ENCODE results near the gene FGF8. TPM values are rescaled to one million over a fixed set of nuclear protein-coding genes. Genes with fewer than 3 reads are reported as not detected.
A peak's percentile ranks its signal among the peaks of the same experiment; 100 is the strongest.

Gene FGF8
- total RNA-seq, 1 donor from 2014 or later, result not detected

DNA sequence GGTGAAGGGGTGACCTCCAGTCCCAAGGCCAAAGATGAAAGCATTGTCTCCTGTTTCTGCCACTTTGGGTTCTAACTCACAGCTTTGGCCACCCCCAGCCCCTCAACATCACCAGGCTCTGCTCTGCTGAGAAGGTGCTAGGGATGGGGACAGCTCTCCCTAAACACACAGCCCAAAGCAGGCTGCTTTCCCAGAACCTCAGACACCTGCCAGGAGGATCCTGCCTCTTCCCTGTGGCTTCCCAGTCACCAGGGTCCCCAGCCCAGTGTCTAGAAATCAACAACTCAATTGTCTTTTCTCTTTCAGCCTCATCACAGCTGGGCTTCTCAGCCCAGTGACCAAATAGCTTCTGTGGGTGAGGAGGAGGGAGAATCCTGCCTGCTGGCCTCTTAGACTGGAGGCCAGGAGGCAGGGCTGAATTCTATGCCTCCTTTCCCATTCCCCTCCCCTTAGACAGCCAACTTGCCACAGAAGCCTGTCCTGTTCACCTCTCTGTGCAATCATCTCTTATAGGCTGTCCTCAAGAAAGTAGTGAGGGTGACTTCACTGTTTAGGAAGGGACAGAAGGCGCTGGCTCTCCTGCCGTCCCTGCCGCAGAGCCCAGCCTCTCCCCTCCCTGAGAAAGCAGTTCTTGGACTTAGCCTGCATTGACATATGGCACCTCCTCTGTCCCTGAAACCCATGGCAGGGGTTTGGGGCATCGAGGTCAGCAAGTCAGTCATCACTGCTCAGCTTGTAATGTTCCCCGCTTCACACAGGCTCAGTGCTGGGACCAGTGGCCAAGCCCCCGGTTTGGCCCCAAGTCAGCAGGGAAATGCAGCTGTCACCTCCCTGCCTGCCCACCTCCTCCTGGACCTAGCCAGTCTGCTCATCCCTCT is 3.7 kb downstream of the FGF8 start:
- intact Hi-C loops (cut with DNase I), result no loop called here
- peak; percentile 58 for DNase-seq (ENCODE audit: low spot score)

DNA sequence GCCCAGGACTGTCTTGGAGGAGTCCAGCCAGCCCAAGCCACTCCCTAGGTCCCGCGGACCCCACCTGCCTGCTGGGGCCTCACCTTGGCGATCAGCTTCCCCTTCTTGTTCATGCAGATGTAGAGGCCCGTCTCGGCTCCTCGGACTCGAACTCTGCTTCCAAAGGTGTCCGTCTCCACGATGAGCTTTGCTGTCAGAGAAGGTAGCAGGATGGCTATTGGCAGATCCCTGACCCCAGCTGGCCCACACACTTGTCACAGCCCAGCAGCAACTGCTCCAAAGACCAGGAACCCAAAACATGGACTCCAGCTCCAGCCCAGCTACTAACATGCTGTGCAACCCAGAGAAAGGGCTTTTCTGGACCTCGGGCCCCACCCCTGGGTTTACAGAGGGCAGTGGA is 4.5 kb downstream of the FGF8 start:
- DNase-seq (ENCODE audit: low spot score), result peak; percentile 71
- intact Hi-C loops (cut with DNase I), result no loop called here

DNA sequence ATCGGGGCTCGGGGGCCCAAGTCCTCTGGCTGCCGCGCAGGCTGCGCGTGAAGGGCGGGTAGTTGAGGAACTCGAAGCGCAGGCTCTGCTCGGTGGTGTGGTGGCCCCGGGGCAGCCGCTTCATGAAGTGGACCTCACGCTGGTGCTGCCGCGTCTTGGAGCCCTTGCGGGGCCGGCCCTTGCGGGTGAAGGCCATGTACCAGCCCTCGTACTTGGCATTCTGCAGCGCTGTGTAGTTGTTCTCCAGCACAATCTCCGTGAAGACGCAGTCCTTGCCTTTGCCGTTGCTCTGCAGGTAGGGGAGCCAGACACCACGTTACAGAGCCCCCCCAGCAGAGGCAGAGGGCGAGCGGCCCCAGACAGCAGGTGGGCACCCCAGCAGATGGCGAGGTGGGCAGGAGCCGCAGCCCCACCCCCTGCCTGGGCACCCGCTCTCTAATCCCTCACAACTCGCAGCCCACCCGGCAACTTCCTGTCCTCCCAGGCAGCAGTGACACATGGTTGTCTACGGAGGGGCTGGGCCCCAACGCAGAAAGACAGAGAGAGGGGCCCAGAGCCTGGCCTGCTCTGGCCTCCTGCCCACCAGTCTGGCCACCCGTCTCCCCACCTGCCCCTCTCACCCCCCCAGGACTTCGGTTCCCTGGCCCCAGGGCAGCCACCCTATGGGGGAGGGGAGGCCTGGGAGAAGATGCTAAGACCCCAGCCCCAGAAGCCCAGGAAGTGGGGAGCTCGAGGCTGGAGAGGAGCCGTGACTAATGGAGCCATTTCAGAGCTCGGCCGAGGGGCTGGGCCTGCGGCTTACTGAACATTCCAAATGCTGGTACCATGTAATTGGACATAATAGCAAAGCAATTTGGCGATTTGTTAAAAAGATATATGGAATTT is 5.3 kb downstream of the FGF8 start:
- intact Hi-C loops (cut with DNase I), result no loop called here
- DNase-seq (ENCODE audit: low spot score), result peak; percentile 53

DNA sequence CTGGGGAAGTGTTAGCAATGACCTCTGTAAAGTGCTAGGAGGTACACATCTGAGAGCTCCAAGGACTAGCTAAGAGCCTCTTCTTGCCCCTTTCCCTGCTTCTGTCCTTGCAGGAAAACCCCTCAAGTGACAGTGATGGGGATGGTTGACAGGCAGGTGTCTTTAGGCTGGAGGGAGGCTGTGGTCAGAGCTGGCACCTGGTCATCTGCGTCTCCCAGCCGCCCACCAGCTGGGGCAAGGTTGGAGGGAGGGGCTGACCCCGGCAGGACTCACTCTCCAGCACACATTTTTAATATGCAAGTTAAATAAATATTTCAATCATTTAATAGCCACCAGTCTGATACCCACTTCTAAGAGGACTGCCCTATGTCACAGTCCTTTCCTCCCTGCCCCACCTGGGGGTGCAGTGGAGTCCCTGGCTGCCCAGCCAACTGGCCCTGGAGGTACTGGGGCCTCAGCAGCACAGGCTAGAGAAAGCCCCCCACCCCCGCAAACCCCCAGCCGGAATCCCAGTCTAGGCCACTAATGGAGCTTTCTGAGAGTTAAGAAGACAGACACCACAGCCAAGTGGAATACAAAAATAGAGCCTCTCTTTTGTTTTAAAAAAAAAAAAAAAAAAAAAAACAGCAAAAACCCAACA is 6.3 kb downstream of the FGF8 start:
- intact Hi-C loops (cut with DNase I), result no loop called here
- peak; percentile 43 for DNase-seq (ENCODE audit: low spot score)

DNA sequence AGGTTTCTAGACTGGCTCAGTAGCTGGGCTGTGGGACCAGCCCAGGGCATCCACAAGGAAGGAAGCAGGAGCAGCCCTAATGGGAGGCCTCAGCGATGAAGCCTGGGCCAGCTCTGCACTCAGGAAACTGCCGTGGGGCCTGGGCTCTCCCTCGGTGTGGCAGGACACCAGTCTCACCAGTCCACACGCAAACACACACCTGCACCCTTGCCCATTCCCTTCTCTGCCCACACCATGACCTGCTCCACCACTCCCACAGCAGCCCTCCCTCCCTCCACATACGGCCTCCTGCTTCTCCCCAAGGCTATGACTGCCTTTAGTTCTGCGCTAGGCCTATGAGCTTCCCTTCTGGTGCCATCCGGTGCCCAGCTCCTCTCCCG is 7.1 kb downstream of the FGF8 start:
- DNase-seq (ENCODE audit: low spot score), result peak; percentile 60
- intact Hi-C loops (cut with DNase I), result no loop called here

DNA sequence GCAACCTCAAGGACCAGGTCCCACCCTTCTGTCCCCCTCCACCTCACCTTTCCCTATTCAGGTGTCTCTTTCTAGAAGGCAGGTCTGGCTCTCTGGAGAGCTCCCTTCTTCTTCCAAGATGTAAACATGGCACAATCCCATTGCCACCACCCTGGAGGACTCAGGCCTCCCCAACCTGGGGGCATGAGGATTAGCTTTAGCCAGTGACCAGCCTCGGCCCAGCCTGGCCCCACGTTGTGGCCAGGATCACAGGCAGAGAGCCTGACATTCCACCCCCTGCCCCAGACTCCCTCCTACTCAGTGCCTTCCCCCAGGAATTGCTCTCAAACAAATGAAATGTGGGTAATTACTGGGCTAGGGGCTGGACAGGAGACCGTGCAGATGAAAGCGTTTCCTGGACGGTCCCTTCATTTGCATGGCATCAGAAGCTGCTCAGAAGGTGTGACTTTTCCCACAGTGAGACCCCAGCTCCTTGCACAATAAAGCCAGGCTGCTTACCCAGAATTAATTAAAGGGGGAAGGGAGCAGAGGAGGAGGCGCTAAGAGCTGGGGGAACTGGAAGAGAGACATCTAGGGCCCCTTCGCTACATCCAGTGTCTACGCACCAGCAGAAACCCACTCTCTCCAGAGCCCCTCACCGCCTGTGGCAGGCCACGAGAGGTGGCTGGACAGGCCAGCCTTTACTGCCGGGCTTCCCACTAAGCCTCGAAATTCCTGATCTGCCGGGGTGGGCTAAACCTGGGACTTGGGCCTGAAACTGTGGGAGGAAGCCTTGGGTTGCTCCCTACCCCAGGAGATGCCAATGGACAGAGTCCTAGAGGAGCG is 7.7 kb downstream of the FGF8 start:
- intact Hi-C loops (cut with DNase I), result no loop called here
- DNase-seq (ENCODE audit: low spot score), result peak; percentile 64

DNA sequence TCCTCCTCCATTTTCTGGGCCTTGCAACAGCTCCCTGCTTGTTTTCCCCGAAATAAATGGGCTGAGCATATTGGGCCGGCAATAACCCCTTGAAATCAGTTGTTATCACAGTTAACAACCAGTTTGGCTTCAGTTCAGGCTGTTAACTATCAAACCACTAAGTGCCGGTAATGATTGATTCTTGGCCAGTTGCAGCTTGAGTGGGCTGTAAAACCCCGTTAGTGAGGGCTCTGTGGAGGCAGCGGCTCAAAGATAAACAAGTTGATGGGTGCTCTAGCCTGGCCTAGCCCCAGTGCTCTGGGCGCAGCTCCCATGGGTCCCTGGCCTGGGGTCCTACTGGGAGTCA is 8.3 kb downstream of the FGF8 start:
- DNase-seq (ENCODE audit: low spot score), result peak; percentile 36
- intact Hi-C loops (cut with DNase I), result no loop called here

DNA sequence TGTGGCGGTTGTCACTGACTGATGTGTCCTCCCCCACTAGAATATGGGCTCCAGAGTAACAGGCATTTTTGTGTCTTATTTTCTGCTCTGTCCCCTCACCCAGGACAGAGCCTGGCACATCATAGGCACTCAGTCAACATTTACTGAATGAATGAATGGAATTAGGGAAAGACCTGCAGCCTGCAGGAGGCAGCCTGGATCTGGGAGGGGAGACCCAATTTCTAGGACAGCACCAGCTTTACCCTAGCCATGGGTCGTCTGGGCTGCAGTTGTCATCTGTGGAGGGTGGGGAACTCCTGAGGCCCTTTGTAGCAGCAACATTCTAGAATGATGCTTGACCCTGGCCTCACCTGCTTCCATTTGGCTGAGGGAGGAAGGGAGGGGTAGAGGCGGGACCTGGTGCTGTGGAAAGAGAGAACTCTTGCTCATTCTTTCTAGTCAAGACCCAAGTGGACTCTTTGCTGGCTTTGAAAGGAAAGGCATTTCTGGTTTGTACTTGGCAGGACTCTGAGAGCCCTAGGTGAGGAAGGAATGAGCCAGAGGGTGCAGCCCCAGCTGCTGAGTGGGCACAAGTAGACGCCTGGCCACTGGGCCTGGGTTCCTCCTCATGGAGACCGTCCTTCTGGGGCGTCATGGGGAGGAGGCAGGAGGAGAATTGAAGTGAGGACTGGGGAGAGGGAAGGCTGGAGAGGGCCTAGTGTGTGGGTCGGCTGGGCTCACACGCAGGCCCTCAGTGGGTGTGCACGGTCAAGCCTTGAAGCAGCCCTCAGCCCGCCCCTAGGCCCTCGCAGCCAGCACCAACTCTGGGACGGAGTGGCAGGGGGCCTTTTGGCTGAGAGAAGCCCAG is 8.9 kb downstream of the FGF8 start:
- intact Hi-C loops (cut with DNase I), result no loop called here
- DNase-seq (ENCODE audit: low spot score), result peak; percentile 44

DNA sequence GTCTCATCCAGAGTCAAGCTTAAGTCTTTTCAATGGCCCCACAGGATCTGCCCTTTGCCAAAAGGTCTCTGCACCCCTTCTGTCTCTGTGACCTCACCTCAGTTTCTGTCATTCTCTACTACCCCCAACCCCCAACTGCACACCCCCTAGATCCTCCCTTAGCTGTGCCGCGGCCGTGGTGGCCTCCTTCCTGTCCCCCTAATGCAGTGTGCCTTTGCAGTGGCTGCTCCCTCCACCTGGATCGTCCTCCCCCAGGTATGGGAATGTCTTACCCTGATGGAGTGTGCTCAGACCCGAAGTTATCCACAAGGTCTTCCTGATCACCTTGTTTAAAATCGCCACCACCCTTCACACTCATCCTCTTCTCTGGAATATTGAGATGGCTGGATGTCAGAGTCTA is 9.6 kb downstream of the FGF8 start:
- no peak for DNase-seq (ENCODE audit: low spot score)
- intact Hi-C loops (cut with DNase I), result no loop called here

DNA sequence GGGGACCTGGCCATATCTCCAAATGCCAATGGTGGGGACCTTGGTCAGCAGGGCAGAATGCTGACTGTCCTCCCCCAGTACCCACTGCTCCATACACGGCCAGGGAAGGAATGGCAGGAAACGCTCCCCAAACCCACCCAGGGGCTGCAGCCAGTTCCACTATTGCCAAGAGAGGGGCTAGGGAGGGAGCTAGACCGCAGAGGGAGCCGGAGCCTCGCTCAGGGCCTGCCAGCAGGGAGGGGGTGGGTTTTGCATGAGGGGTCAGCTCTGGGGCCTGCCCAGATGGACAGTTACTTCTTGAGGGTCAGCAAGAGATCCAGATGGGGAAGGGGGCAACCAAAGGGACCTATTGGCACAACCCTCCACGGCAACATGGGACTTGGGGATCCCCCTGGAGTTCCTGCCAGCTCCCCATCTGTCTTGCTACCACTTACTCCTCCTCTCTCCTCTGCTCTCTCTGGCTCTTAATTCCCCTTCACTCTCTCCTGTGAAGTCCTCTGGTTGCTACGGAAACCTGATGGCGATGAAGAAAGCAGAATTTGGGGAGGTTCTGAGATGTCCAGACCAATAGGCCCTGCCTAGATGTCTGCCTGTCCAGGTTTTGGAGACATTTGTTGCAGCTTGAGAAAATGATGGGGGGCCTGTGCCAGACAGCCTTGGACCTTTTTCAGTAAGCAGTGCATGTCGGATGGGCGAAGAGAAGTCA is 12.6 kb downstream of the FGF8 start:
- intact Hi-C loops (cut with DNase I), result no loop called here
- no peak for DNase-seq (ENCODE audit: low spot score)

DNA sequence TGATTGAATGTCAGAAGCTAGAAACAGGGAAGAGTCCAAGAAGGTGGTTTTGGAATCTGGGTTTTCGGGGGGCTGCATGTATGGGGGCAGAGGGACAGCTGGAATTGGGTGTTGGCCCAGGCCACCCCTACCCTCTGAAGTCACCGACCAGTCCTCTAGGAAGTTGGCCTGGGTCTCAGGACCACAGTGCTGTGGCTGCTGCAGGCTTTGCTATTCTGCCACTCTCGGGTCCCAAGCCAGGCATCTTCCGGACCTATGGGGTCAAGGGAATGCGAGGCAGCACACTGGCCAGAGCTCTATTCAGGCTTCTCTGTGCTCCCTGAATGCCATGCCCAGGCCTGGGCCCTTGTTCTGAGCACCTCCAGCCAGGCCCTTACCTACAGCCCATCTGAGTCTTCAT is 13.2 kb downstream of the FGF8 start:
- peak; percentile 59 for DNase-seq (ENCODE audit: low spot score)
- intact Hi-C loops (cut with DNase I), result no loop called here

DNA sequence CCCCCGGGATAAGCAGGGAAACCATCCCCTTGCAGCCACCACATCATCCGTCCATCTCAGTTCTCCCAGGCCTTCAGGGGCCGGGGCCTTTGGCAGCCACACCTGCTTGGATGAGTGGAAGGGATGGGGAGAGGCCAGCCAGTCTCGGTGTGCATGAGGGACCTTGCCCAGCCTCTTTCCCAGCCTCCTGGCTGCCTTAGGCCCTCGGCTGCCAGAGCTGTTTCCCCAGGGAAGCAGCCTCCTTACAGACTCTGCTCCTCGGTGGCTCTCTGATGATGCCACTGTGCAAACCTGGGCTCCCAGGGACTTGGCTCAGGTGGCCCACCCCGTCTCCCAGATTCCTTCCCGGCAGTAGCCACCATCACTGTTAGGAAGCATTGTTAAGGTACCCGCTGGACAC is 14.7 kb downstream of the FGF8 start:
- DNase-seq (ENCODE audit: low spot score), result no peak
- intact Hi-C loops (cut with DNase I), result no loop called here

DNA sequence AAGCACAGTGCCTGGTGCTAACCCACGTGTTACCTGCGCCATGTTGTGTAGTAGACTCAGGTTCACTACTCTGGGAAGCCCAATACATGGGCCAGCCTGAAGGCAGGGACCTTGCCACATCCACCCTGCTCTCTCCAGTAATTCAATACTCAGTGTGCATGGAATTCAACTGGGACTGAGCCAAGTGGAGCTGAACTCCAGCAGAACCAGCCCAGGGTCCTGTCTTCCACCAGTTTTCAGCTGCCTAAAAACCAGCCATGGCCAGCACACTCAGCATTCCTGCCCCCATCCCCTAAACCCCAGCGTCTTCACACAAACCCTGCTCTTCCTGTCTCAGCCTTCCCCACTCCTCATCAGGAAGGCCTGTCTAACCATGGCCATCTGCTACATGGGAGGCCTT is 15.4 kb downstream of the FGF8 start:
- intact Hi-C loops (cut with DNase I), result no loop called here
- peak; percentile 10 for DNase-seq (ENCODE audit: low spot score)

DNA sequence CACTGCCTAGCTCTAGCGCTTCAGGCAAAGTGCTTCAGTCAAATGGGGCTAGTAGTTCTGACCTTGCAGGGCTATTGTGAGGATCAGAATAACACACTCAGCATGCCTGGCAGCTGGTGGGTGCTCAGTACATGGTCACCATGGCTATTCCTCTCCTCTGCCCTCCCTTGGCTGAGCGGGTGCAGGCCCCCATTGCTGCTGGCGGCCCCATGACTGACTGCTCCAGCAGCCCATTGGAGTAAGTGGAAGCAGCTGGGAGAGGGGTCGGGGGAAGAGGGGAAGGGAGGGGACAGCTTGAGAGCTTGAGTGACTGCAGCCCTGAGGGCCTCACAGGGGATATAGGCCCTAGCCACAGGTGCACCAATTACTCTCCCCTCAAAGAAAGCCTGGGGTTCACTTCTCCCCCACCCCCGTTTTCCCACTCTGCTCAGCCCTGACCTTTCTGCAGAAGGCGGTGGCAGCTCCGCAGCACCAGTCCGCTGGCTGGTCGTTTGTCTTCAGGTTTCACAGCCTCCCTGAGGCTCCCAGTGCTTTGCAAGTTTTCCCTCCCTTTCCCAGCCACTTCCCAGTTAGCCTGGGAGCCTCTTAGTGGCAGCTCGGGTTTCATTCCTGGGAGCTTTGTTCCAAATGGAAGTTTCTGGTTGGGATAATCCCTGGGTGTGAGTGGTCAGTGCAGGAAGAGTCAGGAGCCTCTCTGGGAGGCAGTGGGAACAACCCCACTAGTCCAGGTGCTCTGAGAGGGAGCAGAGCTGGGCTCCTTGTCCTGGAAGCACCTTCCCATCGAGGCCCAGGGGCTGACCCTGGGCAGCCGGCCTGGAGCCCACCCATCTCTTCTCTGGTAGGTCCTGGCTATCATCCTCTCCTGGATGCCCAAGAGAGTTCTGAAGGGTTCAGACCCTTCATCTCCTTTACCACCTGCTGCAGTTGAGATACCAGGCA is 16.3 kb downstream of the FGF8 start:
- DNase-seq (ENCODE audit: low spot score), result no peak
- intact Hi-C loops (cut with DNase I), result no loop called here

DNA sequence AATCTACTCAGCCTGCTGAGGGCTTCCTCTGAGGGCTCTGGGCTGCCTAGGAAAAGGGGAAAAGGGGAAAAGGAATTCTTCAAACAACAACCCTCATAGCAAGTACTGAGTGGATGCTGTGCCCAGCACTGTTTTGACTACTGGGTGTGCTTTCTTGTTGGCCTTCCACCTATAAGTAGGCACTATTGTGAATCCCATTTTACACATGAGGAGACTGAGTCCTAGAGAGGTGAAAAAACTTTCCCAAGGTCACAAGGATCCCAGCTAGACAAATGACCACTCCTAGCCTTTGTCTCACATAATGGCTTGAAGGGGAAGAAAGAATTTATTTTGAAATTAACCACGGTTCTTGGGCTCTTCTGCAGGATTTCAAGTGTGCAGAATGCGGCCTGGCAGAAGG is 17.1 kb downstream of the FGF8 start:
- intact Hi-C loops (cut with DNase I), result no loop called here
- no peak for DNase-seq (ENCODE audit: low spot score)

DNA sequence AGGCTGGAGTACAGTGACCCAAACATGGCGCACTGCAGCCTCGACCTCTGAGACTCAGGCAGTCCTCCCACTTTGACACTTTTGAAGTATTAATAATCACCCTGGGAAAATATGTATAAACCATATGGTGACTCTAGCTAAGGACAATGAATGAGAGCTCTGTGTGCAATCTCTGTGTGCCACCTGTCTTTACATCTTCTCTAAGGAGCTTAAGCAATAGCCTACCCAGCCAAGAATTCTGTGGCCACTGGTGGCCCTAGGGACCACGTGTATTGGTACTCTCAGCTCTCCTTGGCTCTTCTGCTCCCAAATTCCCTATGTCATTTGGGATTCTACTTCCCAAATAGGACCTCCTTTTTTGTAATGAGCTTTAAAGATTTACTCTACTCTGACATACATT is 23.7 kb downstream of the FGF8 start:
- no peak for DNase-seq (ENCODE audit: low spot score)
- intact Hi-C loops (cut with DNase I), result no loop called here
